ENCODE results near the gene MYBBP1A.
"Not testable (repeated sequence)": the region's sequence is repeated elsewhere in the genome, so short reads cannot be mapped to it uniquely, and the experiment has no call there.

MYBBP1A gene

GRCh38 chr17:4583782-4584100 lies 28.6 kb upstream of the MYBBP1A start:
- Histone ChIP-seq H3K4me3 (ENCODE audit: insufficient read length, low read depth) (peak overlapping the region; percentile 36), H3K36me3 (ENCODE audit: insufficient read depth, insufficient read length, low read length) (no peaks in the 10 kb centered on the region), H3K27me3 (ENCODE audit: insufficient read depth, insufficient read length) (peaks cover 36% of the 10 kb centered on the region), H3K9me3 (ENCODE audit: insufficient read depth, low read length) (no peaks in the 10 kb centered on the region), H3K4me1 (ENCODE audit: insufficient read depth, insufficient read length) (peaks cover 30% of the 10 kb centered on the region), H3K9ac (ENCODE audit: insufficient read length, low read depth) (peak overlapping the region; percentile 23)
- TF ChIP-seq YY1 (IDR thresholded peaks at IDR 0.05; ENCODE audit: insufficient read depth, insufficient read length) (no peak), SUZ12 (IDR thresholded peaks at IDR 0.05; ENCODE audit: extremely low read depth, insufficient read depth, insufficient read length) (no peak), ZNF274 (IDR thresholded peaks at IDR 0.05; ENCODE audit: low read depth, low read length) (no peak)
- no peak for DNase-seq (ENCODE audit: low read depth, low spot score)

GRCh38 chr17:4583206-4583605 lies 28.0 kb upstream of the MYBBP1A start:
- Histone ChIP-seq H3K4me1 (ENCODE audit: insufficient read depth, insufficient read length) (peaks cover 27% of the 10 kb centered on the region), H3K4me3 (ENCODE audit: insufficient read length, low read depth) (no peak overlapping the region), H3K9me3 (ENCODE audit: insufficient read depth, low read length) (no peaks in the 10 kb centered on the region), H3K9ac (ENCODE audit: insufficient read length, low read depth) (no peak overlapping the region), H3K36me3 (ENCODE audit: insufficient read depth, insufficient read length, low read length) (no peaks in the 10 kb centered on the region), H3K27me3 (ENCODE audit: insufficient read depth, insufficient read length) (peaks cover 36% of the 10 kb centered on the region)
- no peak for DNase-seq (ENCODE audit: low read depth, low spot score)
- no peak for TF ChIP-seq YY1 (IDR thresholded peaks at IDR 0.05; ENCODE audit: insufficient read depth, insufficient read length)

GRCh38 chr17:4582691-4583090 lies 27.5 kb upstream of the MYBBP1A start:
- peaks cover 27% of the 10 kb centered on the region for H3K4me1 ChIP-seq (ENCODE audit: insufficient read depth, insufficient read length)
- no peaks in the 10 kb centered on the region for H3K36me3 ChIP-seq (ENCODE audit: insufficient read depth, insufficient read length, low read length)
- no peak for DNase-seq (ENCODE audit: low read depth, low spot score)
- no peak overlapping the region for H3K4me3 ChIP-seq (ENCODE audit: insufficient read length, low read depth)
- no peaks in the 10 kb centered on the region for H3K9me3 ChIP-seq (ENCODE audit: insufficient read depth, low read length)
- H3K9ac ChIP-seq (ENCODE audit: insufficient read length, low read depth) = no peak overlapping the region
- TF ChIP-seq SUZ12 (IDR thresholded peaks at IDR 0.05; ENCODE audit: extremely low read depth, insufficient read depth, insufficient read length) (no peak), YY1 (IDR thresholded peaks at IDR 0.05; ENCODE audit: insufficient read depth, insufficient read length) (no peak), ZNF274 (IDR thresholded peaks at IDR 0.05; ENCODE audit: low read depth, low read length) (no peak)
- peaks cover 36% of the 10 kb centered on the region for H3K27me3 ChIP-seq (ENCODE audit: insufficient read depth, insufficient read length)

GRCh38 chr17:4582101-4582501 lies 26.9 kb upstream of the MYBBP1A start:
- peaks cover 32% of the 10 kb centered on the region for H3K4me1 ChIP-seq (ENCODE audit: insufficient read depth, insufficient read length)
- peaks cover 36% of the 10 kb centered on the region for H3K27me3 ChIP-seq (ENCODE audit: insufficient read depth, insufficient read length)
- H3K36me3 ChIP-seq (ENCODE audit: insufficient read depth, insufficient read length, low read length) = no peaks in the 10 kb centered on the region
- no peak overlapping the region for H3K4me3 ChIP-seq (ENCODE audit: insufficient read length, low read depth)
- no peak for DNase-seq (ENCODE audit: low read depth, low spot score)
- TF ChIP-seq ZNF274 (IDR thresholded peaks at IDR 0.05; ENCODE audit: low read depth, low read length) (no peak), SUZ12 (IDR thresholded peaks at IDR 0.05; ENCODE audit: extremely low read depth, insufficient read depth, insufficient read length) (no peak), YY1 (IDR thresholded peaks at IDR 0.05; ENCODE audit: insufficient read depth, insufficient read length) (no peak)
- no peak overlapping the region for H3K9ac ChIP-seq (ENCODE audit: insufficient read length, low read depth)
- H3K9me3 ChIP-seq (ENCODE audit: insufficient read depth, low read length) = no peaks in the 10 kb centered on the region

- H3K9ac ChIP-seq (ENCODE audit: insufficient read length, low read depth) = no peak overlapping the region
- no peak for TF ChIP-seq YY1 (IDR thresholded peaks at IDR 0.05; ENCODE audit: insufficient read depth, insufficient read length)
- no peak for TF ChIP-seq SUZ12 (IDR thresholded peaks at IDR 0.05; ENCODE audit: extremely low read depth, insufficient read depth, insufficient read length)
- DNase-seq (ENCODE audit: low read depth, low spot score) = no peak
- H3K36me3 ChIP-seq (ENCODE audit: insufficient read depth, insufficient read length, low read length) = no peaks in the 10 kb centered on the region
- peaks cover 41% of the 10 kb centered on the region for H3K4me1 ChIP-seq (ENCODE audit: insufficient read depth, insufficient read length)
- no peaks in the 10 kb centered on the region for H3K9me3 ChIP-seq (ENCODE audit: insufficient read depth, low read length)
- peaks cover 24% of the 10 kb centered on the region for H3K27me3 ChIP-seq (ENCODE audit: insufficient read depth, insufficient read length)
- H3K4me3 ChIP-seq (ENCODE audit: insufficient read length, low read depth) = no peak overlapping the region
Observed at GRCh38 chr17:4580291-4580690, 25.1 kb upstream of the MYBBP1A start.

GRCh38 chr17:4579678-4580077 lies 24.5 kb upstream of the MYBBP1A start:
- H3K4me1 ChIP-seq (ENCODE audit: insufficient read depth, insufficient read length) = peaks cover 39% of the 10 kb centered on the region
- H3K27me3 ChIP-seq (ENCODE audit: insufficient read depth, insufficient read length) = peaks cover 18% of the 10 kb centered on the region
- H3K4me3 ChIP-seq (ENCODE audit: insufficient read length, low read depth) = no peak overlapping the region
- H3K9ac ChIP-seq (ENCODE audit: insufficient read length, low read depth) = no peak overlapping the region
- TF ChIP-seq YY1 (IDR thresholded peaks at IDR 0.05; ENCODE audit: insufficient read depth, insufficient read length) (no peak), SUZ12 (IDR thresholded peaks at IDR 0.05; ENCODE audit: extremely low read depth, insufficient read depth, insufficient read length) (no peak), ZNF274 (IDR thresholded peaks at IDR 0.05; ENCODE audit: low read depth, low read length) (no peak)
- H3K36me3 ChIP-seq (ENCODE audit: insufficient read depth, insufficient read length, low read length) = no peaks in the 10 kb centered on the region
- no peaks in the 10 kb centered on the region for H3K9me3 ChIP-seq (ENCODE audit: insufficient read depth, low read length)
- no peak for DNase-seq (ENCODE audit: low read depth, low spot score)

GRCh38 chr17:4578349-4578748 lies 23.2 kb upstream of the MYBBP1A start:
- DNase-seq (ENCODE audit: low read depth, low spot score); H3K36me3 ChIP-seq (ENCODE audit: insufficient read depth, insufficient read length, low read length); H3K4me3 ChIP-seq (ENCODE audit: insufficient read length, low read depth); H3K9me3 ChIP-seq (ENCODE audit: insufficient read depth, low read length); H3K9ac ChIP-seq (ENCODE audit: insufficient read length, low read depth); H3K27me3 ChIP-seq (ENCODE audit: insufficient read depth, insufficient read length): not testable (repeated sequence)
- peaks cover 34% of the 10 kb centered on the region for H3K4me1 ChIP-seq (ENCODE audit: insufficient read depth, insufficient read length)

GRCh38 chr17:4577386-4577993 lies 22.3 kb upstream of the MYBBP1A start:
- Histone ChIP-seq H3K4me3 (ENCODE audit: insufficient read length, low read depth) (no peak overlapping the region), H3K36me3 (ENCODE audit: insufficient read depth, insufficient read length, low read length) (no peaks in the 10 kb centered on the region), H3K9ac (ENCODE audit: insufficient read length, low read depth) (no peak overlapping the region), H3K9me3 (ENCODE audit: insufficient read depth, low read length) (no peaks in the 10 kb centered on the region), H3K27me3 (ENCODE audit: insufficient read depth, insufficient read length) (no peaks in the 10 kb centered on the region), H3K4me1 (ENCODE audit: insufficient read depth, insufficient read length) (peaks cover 31% of the 10 kb centered on the region)
- DNase-seq (ENCODE audit: low read depth, low spot score) = no peak
- no peak for TF ChIP-seq ZNF274 (IDR thresholded peaks at IDR 0.05; ENCODE audit: low read depth, low read length)
- TF ChIP-seq SUZ12 (IDR thresholded peaks at IDR 0.05; ENCODE audit: extremely low read depth, insufficient read depth, insufficient read length) = no peak
- no peak for TF ChIP-seq YY1 (IDR thresholded peaks at IDR 0.05; ENCODE audit: insufficient read depth, insufficient read length)
